Progenitor cell of endocrine pancreas (in vitro differentiated cells): ENCODE results near the gene CHAMP1. TPM values are rescaled to one million over a fixed set of nuclear protein-coding genes. Genes with fewer than 3 reads are reported as not detected.

Source experiments
- DNase-seq: peaks from one replicate; pipeline ENCODE4 v3.0.0; 2021; ENCODE audit warnings: low spot score; ENCODE audit not compliant: unreplicated experiment
- H3K27ac Mint-ChIP-seq: 2 replicates; pipeline ENCODE4 v1.8.0; 2021; ENCODE audit warnings: mild to moderate bottlenecking, moderate library complexity, mixed read lengths
- H3K27me3 Mint-ChIP-seq: 2 replicates; pipeline ENCODE4 v1.8.0; 2021; ENCODE audit warnings: mixed read lengths
- H3K36me3 Mint-ChIP-seq: 2 replicates; pipeline ENCODE4 v1.8.0; 2022; ENCODE audit warnings: mixed read lengths; ENCODE audit not compliant: insufficient read depth
- H3K4me1 Mint-ChIP-seq: 2 replicates; pipeline ENCODE4 v1.8.0; 2021; ENCODE audit warnings: low read depth, mixed read lengths
- H3K4me3 Mint-ChIP-seq: 2 replicates; pipeline ENCODE4 v1.8.0; 2021; ENCODE audit warnings: low read depth, mild to moderate bottlenecking, moderate library complexity, mixed read lengths
- H3K9me3 Mint-ChIP-seq: 2 replicates; pipeline ENCODE4 v1.8.0; 2021; ENCODE audit warnings: low read depth, mixed read lengths
- total RNA-seq: library from RNA; stranded (reverse); gene quantifications from 2 replicates; pipeline ENCODE4 v1.2.1, GENCODE V29; 2021
- TF ChIP-seq, protein P1 (sequence below): fragments of 200-600 bp; sonication (generic); IDR thresholded peaks from one replicate; pipeline ENCODE4 v1.5.0; 2021; ENCODE audit warnings: antibody characterized with exemption, mild to moderate bottlenecking; ENCODE audit not compliant: unreplicated experiment

CHAMP1 gene
- total RNA-seq, 1 donor from 2014 or later, result 39.8 TPM

- Mint-ChIP-seq H3K36me3 (peaks cover 30% of the 10 kb centered on the region), H3K4me1 (peaks cover 9% of the 10 kb centered on the region), H3K4me3 (no peak overlapping the region), H3K27me3 (no peaks in the 10 kb centered on the region), H3K9me3 (no peaks in the 10 kb centered on the region), H3K27ac (no peak overlapping the region)
- TF ChIP-seq, protein P1, sequence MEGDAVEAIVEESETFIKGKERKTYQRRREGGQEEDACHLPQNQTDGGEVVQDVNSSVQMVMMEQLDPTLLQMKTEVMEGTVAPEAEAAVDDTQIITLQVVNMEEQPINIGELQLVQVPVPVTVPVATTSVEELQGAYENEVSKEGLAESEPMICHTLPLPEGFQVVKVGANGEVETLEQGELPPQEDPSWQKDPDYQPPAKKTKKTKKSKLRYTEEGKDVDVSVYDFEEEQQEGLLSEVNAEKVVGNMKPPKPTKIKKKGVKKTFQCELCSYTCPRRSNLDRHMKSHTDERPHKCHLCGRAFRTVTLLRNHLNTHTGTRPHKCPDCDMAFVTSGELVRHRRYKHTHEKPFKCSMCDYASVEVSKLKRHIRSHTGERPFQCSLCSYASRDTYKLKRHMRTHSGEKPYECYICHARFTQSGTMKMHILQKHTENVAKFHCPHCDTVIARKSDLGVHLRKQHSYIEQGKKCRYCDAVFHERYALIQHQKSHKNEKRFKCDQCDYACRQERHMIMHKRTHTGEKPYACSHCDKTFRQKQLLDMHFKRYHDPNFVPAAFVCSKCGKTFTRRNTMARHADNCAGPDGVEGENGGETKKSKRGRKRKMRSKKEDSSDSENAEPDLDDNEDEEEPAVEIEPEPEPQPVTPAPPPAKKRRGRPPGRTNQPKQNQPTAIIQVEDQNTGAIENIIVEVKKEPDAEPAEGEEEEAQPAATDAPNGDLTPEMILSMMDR, result no peak
- DNase-seq, result no peak
Measured at GRCh38 chr13:114299604-114300305, 14.5 kb upstream of the CHAMP1 start.

GRCh38 chr13:114303700-114304327 lies 10.5 kb upstream of the CHAMP1 start:
- Mint-ChIP-seq H3K4me1 (peaks cover 9% of the 10 kb centered on the region), H3K9me3 (no peaks in the 10 kb centered on the region), H3K27me3 (no peaks in the 10 kb centered on the region), H3K27ac (no peak overlapping the region), H3K4me3 (no peak overlapping the region), H3K36me3 (peaks cover 27% of the 10 kb centered on the region)
- no peak for DNase-seq
- TF ChIP-seq, protein P1, result no peak

DNA sequence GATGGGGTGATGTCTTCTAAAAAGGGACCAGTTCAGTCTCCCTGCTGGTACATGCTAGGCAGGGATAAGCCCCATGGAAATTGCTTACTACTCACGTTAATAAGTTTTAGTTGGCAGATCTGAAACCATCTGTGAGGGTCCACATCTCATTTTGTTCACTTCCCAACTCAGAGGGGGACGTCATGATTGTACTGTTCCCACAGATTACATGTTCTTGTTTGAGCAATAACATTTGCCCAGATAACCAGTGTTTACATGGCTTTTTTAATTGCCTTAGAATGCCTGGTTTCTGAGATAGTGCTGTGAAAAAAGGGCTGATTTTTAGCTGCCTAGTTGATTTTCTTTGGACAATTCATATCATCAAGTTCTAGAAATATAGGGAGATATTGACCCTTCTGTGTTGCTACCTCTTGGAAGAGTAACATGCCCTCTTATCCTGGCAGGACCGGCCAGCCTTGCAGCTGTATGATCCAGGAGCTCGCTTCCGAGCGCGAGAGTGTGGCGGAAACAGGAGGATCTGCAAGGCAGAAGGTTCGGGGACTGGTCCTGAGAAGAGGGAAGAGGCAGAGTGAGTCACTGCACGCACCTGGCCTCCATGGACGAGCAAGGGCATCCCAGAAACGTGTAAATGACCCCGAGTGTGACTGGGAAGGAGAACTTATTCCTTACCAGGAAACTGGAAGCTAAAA lies 9.8 kb upstream of the CHAMP1 start:
- Mint-ChIP-seq H3K4me1 (peaks cover 9% of the 10 kb centered on the region), H3K4me3 (no peak overlapping the region), H3K9me3 (no peaks in the 10 kb centered on the region), H3K27me3 (no peaks in the 10 kb centered on the region), H3K27ac (no peak overlapping the region), H3K36me3 (peaks cover 24% of the 10 kb centered on the region)
- TF ChIP-seq, protein P1, result no peak
- DNase-seq, result no peak

GRCh38 chr13:114309086-114309485 lies 5.2 kb upstream of the CHAMP1 start:
- no peak overlapping the region for H3K4me3 Mint-ChIP-seq
- no peak for DNase-seq
- no peaks in the 10 kb centered on the region for H3K9me3 Mint-ChIP-seq
- H3K27me3 Mint-ChIP-seq, result no peaks in the 10 kb centered on the region
- no peak overlapping the region for H3K27ac Mint-ChIP-seq
- peaks cover 12% of the 10 kb centered on the region for H3K36me3 Mint-ChIP-seq
- peaks cover 6% of the 10 kb centered on the region for H3K4me1 Mint-ChIP-seq
- TF ChIP-seq, protein P1, result no peak

- peaks cover 6% of the 10 kb centered on the region for H3K36me3 Mint-ChIP-seq
- H3K27ac Mint-ChIP-seq, result no peak overlapping the region
- no peak overlapping the region for H3K4me3 Mint-ChIP-seq
- TF ChIP-seq, protein P1, result no peak
- H3K9me3 Mint-ChIP-seq, result no peaks in the 10 kb centered on the region
- no peak for DNase-seq
- H3K27me3 Mint-ChIP-seq, result no peaks in the 10 kb centered on the region
- H3K4me1 Mint-ChIP-seq, result peaks cover 2% of the 10 kb centered on the region
Measured at GRCh38 chr13:114309806-114310410, 4.4 kb upstream of the CHAMP1 start.
